Activated CD8-positive, alpha-beta T cell treated with anti-CD3 and anti-CD28 coated beads, Interleukin-2, amount 10 ng/mL, durations not matched to agents 7 days and 5 days (primary cell): ENCODE measurements around the gene IFNGR1. TPM values are rescaled to one million over a fixed set of nuclear protein-coding genes. Genes with fewer than 3 reads are reported as not detected.

ENCODE experiments used
- ATAC-seq: fragments of 150-1000 bp; cut with Tn5 transposase; one replicate; pipeline ENCODE4 v1.10.0; 2021; ENCODE audit warnings: moderate library complexity
- CTCF ChIA-PET: fragments of 350-600 bp; sonication (Branson Sonifier 250); formaldehyde crosslinking; loops from one replicate; lab custom pipeline; 2021; ENCODE audit warnings: antibody characterized with exemption; lab: Charles Lee
- POLR2A ChIA-PET: fragments of 350-600 bp; sonication (Branson Sonifier 250); formaldehyde crosslinking; loops from one replicate; lab custom pipeline; 2021; ENCODE audit warnings: antibody characterized with exemption; lab: Charles Lee
- DNase-seq: peaks from one replicate; pipeline ENCODE4 v3.0.0-alpha.2; 2020
- H3K27ac Mint-ChIP-seq: one replicate; pipeline ENCODE4 v1.8.0; 2021; ENCODE audit warnings: mild to moderate bottlenecking, mixed read lengths
- H3K27me3 Mint-ChIP-seq: one replicate; pipeline ENCODE4 v1.8.0; 2021; ENCODE audit warnings: low read depth, mixed read lengths
- H3K36me3 Mint-ChIP-seq: one replicate; pipeline ENCODE4 v1.8.0; 2021; ENCODE audit warnings: low read depth, mixed read lengths
- H3K4me1 Mint-ChIP-seq: one replicate; pipeline ENCODE4 v1.8.0; 2021; ENCODE audit warnings: low read depth, mixed read lengths
- H3K4me3 Mint-ChIP-seq: one replicate; pipeline ENCODE4 v1.8.0; 2021; ENCODE audit warnings: mild to moderate bottlenecking, mixed read lengths
- H3K9me3 Mint-ChIP-seq: one replicate; pipeline ENCODE4 v1.8.0; 2022; ENCODE audit warnings: mixed read lengths; ENCODE audit not compliant: insufficient read depth
- total RNA-seq, 2 experiments: library from RNA; stranded (reverse); gene quantifications; one replicate each; pipeline ENCODE4 v1.2.3, GENCODE V29; 2021

IFNGR1 gene
- 10 to 100 TPM; 18.7 to 19.8 TPM for total RNA-seq

DNA sequence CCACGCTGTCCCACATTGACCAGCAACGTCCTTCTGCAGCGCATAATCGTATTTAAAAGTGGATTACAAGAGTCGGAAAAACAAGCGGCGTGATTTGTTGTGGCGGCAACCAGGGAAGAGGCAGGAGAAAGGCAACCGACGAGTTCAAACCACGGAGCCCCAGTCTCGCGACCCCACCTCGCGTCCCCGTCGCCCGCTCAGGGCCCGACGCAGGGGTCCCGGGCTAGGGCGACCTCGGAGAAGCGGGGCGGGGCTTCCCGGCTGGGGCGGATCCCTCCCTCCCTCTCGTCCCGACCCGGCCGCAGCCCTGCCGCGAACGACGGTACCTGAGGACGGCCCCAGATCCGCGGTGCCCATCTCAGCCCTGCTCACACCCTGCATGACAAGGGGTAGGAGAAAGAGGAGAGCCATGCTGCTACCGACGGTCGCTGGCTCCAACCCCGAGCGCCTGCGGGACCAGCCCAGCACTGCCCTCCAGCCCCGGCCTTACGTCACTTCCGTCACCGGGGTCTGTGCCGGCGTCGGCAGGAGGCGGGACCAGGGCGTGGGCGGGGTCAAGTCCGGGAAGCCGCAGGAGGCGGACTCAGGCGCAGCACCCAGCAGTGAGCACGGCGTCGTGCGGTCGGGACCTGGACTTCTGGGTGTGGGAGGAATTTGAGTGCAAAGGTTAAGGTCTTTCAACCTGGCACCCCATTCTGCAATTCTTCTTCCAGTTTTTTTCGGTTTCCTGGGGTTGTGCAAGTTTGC lies at the start of gene IFNGR1:
Gene IFNGR1 (minus strand): TSS at position 469 of the 747 bp plus-strand sequence. CDS start 58 bp downstream, at position 411.
- Mint-ChIP-seq H3K27me3 (no peaks in the 10 kb centered on the region), H3K4me1 (peaks cover 53% of the 10 kb centered on the region), H3K27ac (peak within 1 kb of the TSS; percentile 98), H3K4me3 (peak within 1 kb of the TSS; percentile 93), H3K9me3 (no peaks in the 10 kb centered on the region), H3K36me3 (peaks cover 20% of the 10 kb centered on the region)
- DNase-seq (peak; percentile 96), ATAC-seq (peak; percentile 94)
- ChIA-PET CTCF (interaction anchor here (1.7 kb wide), 1 partner anchor 125 kb away, joined by 8 read pairs; no protein-coding TSS in a partner anchor), POLR2A (no interaction called here)

DNA sequence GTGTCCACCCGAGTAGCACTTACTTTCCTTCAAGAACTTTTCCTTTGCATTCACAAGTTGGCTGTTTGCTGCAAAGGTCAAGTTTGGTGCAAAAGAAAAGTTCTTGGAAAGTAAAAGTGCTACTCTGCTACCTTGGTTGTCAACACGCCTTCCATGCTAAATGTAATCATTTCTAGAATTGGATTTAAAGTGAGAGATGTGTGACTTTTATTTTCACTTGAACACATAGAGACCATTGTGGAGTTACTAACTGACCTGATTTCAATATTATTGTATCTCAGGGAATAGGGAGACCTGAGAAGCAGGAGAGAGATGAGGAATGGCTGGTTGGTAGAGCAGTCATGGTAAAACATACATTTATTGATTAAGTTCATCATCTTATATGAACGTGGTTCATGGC lies 49.7 kb upstream of the IFNGR1 start:
- Mint-ChIP-seq H3K27ac (no peak overlapping the region), H3K9me3 (no peaks in the 10 kb centered on the region)
- POLR2A ChIA-PET = no interaction called here

GRCh38 chr6:137266309-137266586 lies 47.1 kb upstream of the IFNGR1 start:
- peaks cover 11% of the 10 kb centered on the region for H3K4me1 Mint-ChIP-seq
- no peaks in the 10 kb centered on the region for H3K36me3 Mint-ChIP-seq
- POLR2A ChIA-PET = no interaction called here
- no peak overlapping the region for H3K4me3 Mint-ChIP-seq
- H3K9me3 Mint-ChIP-seq = no peaks in the 10 kb centered on the region
- peaks cover 34% of the 10 kb centered on the region for H3K27me3 Mint-ChIP-seq
- no peak overlapping the region for H3K27ac Mint-ChIP-seq
- CTCF ChIA-PET = no interaction called here
- ATAC-seq (no peak), DNase-seq (no peak)

More for the DNA sequence above, 49.7 kb upstream of the IFNGR1 start:
- no peak for ATAC-seq
- peaks cover 3% of the 10 kb centered on the region for H3K4me1 Mint-ChIP-seq
- no peaks in the 10 kb centered on the region for H3K36me3 Mint-ChIP-seq
- no peak for DNase-seq
- peaks cover 32% of the 10 kb centered on the region for H3K27me3 Mint-ChIP-seq
- H3K4me3 Mint-ChIP-seq = no peak overlapping the region
- CTCF ChIA-PET = interaction anchor here (0.7 to 2.6 kb wide), 3 partner anchors 46 to 173 kb away, joined by 3 to 13 read pairs (median 4); no protein-coding TSS in a partner anchor

GRCh38 chr6:137265561-137266308 lies 46.5 kb upstream of the IFNGR1 start:
- H3K27me3 Mint-ChIP-seq = peaks cover 33% of the 10 kb centered on the region
- ChIA-PET POLR2A (no interaction called here), CTCF (no interaction called here)
- peaks cover 14% of the 10 kb centered on the region for H3K4me1 Mint-ChIP-seq
- no peak overlapping the region for H3K27ac Mint-ChIP-seq
- DNase-seq (no peak), ATAC-seq (no peak)
- H3K36me3 Mint-ChIP-seq = no peaks in the 10 kb centered on the region
- H3K9me3 Mint-ChIP-seq = no peaks in the 10 kb centered on the region
- H3K4me3 Mint-ChIP-seq = no peak overlapping the region

DNA sequence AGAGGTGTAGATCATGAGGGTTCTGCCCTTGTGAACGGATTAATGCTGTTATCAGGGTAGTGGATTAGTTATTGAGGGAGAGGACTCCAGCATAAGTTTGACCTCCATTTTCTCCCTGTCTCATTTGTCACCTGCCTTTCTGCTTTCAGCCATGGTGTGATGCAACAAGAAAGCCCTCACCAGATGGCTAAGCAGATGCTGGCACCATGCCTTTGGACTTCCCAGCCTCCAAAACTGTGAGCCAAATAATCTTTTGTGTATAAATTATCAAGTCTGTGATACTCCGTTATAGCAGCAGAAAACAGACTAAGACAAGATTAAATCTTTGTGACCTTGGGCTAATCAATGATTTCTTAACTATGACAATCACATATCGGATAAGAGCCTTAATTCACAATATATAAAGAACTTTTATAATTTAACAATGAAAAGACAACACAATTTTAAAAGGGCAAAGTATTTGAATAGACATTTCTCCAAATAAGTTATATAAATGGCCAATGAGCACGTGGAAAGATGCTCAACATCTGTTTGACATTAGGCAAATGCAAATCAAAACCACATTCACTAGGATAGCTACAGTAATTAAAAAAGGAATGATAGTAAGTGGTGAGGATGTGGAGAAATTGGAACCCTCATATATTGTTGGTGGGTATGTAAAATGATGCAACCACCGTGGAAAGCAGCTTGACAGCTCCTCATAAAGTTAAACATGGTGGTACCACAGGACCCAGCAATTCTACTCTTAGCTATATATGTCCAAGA lies 45.3 kb upstream of the IFNGR1 start:
- Mint-ChIP-seq H3K27me3 (peaks cover 28% of the 10 kb centered on the region), H3K9me3 (no peaks in the 10 kb centered on the region), H3K4me1 (peaks cover 11% of the 10 kb centered on the region), H3K27ac (no peak overlapping the region), H3K36me3 (no peaks in the 10 kb centered on the region), H3K4me3 (no peak overlapping the region)
- no peak for DNase-seq
- no peak for ATAC-seq
- ChIA-PET CTCF (no interaction called here), POLR2A (no interaction called here)

DNA sequence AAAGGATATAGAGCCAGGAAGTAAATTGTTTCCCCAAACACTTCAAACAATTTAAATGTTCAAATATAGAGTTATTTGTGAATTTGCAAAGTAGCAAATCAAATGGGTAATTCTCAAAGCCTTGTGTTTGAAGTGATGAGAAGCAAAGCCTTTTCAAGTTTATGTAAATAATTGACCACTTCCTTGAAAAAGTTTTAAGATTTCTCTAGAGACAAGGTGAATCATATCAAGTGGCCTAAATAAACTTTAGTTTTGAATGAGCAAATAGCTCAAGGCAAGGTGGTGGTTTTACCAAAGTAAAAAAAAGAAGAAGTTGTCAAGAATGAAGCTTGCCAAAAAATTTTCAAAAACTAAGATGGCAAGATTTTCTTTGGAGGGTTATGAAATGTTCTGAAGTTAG lies 42.6 kb upstream of the IFNGR1 start:
- H3K4me3 Mint-ChIP-seq = no peak overlapping the region
- ChIA-PET CTCF (interaction anchor here (0.8 to 1.3 kb wide), 2 partner anchors 44 to 328 kb away, joined by 3 to 4 read pairs; no protein-coding TSS in a partner anchor), POLR2A (no interaction called here)
- no peaks in the 10 kb centered on the region for H3K9me3 Mint-ChIP-seq
- H3K36me3 Mint-ChIP-seq = no peaks in the 10 kb centered on the region
- peaks cover 23% of the 10 kb centered on the region for H3K27me3 Mint-ChIP-seq
- ATAC-seq (no peak), DNase-seq (no peak)
- H3K27ac Mint-ChIP-seq = no peak overlapping the region
- peaks cover 10% of the 10 kb centered on the region for H3K4me1 Mint-ChIP-seq

DNA sequence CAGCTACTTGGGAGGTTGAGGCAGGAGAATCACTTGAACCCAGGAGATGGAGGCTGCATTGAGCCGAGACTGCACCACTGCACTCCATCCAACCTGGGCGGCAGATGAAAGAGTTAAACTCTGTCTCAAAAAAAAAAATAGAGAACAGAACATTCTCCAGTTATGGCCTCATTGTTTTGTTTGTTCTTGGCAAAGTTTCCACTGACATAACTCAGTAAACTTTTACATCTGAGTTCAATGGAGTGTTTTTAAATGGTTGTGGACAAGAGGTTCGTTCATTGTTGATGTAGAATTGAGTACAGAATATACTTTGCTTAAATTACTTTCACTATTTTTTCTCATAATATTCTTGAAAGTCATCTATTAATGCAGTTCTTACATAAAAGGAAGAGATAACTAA lies 42.2 kb upstream of the IFNGR1 start:
- Mint-ChIP-seq H3K4me3 (no peak overlapping the region), H3K27ac (no peak overlapping the region), H3K27me3 (peaks cover 19% of the 10 kb centered on the region), H3K36me3 (no peaks in the 10 kb centered on the region), H3K9me3 (no peaks in the 10 kb centered on the region), H3K4me1 (peaks cover 10% of the 10 kb centered on the region)
- CTCF ChIA-PET = interaction anchor here (0.8 to 1.7 kb wide), 3 partner anchors 43 to 328 kb away, joined by 3 to 7 read pairs (median 4); no protein-coding TSS in a partner anchor
- ATAC-seq (no peak), DNase-seq (no peak)
- POLR2A ChIA-PET = no interaction called here

- ATAC-seq = no peak
- ChIA-PET POLR2A (no interaction called here), CTCF (interaction anchor here (0.7 to 1.7 kb wide), 3 partner anchors 16 to 166 kb away, joined by 3 to 7 read pairs (median 4); no protein-coding TSS in a partner anchor)
- Mint-ChIP-seq H3K4me1 (peaks cover 10% of the 10 kb centered on the region), H3K4me3 (no peak overlapping the region), H3K36me3 (no peaks in the 10 kb centered on the region), H3K27ac (no peak overlapping the region), H3K27me3 (peaks cover 12% of the 10 kb centered on the region), H3K9me3 (peaks cover 5% of the 10 kb centered on the region)
- no peak for DNase-seq
Measured at GRCh38 chr6:137260217-137260616, 41.0 kb upstream of the IFNGR1 start.

DNA sequence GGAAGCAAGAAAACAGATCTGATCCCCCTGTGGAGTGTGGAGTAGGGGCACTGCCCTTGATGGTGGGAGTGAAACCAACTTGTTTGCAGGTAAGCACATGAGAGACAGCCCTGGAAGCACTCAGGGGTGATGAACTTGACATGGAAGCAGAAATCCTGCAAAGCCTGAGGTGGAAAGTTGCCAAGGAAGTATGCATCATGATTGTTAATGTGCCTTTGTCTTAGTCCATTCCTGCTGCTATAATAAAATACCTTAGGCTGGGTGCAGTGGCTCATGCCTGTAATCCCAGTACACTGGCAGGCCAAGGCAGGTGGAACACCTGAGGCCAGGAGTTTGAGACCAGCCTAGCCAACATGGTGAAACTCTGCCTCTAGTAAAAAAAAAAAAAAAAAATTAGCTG lies 40.2 kb upstream of the IFNGR1 start:
- H3K27me3 Mint-ChIP-seq = peaks cover 8% of the 10 kb centered on the region
- no peak for ATAC-seq
- no peak overlapping the region for H3K4me3 Mint-ChIP-seq
- no peak overlapping the region for H3K27ac Mint-ChIP-seq
- H3K9me3 Mint-ChIP-seq = peaks cover 14% of the 10 kb centered on the region
- ChIA-PET POLR2A (no interaction called here), CTCF (interaction anchor here (0.7 to 1.7 kb wide), 2 partner anchors 39 to 165 kb away, joined by 3 to 7 read pairs; no protein-coding TSS in a partner anchor)
- peaks cover 4% of the 10 kb centered on the region for H3K36me3 Mint-ChIP-seq
- H3K4me1 Mint-ChIP-seq = peaks cover 10% of the 10 kb centered on the region
- no peak for DNase-seq

- Mint-ChIP-seq H3K4me3 (no peak overlapping the region), H3K9me3 (peaks cover 24% of the 10 kb centered on the region), H3K27ac (no peak overlapping the region), H3K36me3 (peaks cover 7% of the 10 kb centered on the region), H3K27me3 (no peaks in the 10 kb centered on the region), H3K4me1 (peaks cover 10% of the 10 kb centered on the region)
- CTCF ChIA-PET = no interaction called here
- DNase-seq (no peak), ATAC-seq (no peak)
- POLR2A ChIA-PET = no interaction called here
Measured at GRCh38 chr6:137258170-137258569, 39.0 kb upstream of the IFNGR1 start.

DNA sequence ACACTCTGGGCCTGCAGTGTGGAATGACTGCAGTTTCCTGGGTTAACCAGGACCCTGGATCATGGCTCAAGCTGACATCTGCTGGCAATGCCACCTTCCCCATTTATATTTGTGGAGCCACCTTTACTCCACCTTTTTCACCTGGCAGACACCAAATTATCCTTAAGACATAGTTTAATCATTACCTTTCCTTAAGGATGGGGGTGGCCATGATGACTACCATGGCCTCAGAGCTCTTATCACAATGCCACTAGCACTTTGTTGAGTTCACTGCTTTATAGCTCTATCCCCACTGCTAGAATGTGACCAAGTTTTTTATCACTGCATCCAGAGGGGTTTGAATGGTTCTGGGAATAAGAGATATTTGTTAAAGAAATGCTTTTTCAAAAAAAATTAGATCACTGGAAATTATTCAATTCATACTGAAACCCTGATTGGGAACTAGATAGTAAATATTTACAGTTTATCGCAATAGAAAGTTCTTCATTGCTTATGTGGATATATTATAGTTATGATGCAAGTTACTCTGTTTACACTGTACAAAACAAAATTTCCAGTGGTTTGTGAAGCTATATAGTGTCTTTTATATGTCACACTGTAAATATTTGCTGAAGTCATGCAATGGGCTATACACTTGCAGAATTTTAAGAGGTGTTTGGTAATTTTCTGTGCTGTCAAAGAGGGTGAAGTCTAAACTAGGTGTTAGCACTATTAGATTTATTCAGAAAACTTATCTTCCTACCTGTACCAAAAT lies 37.3 kb upstream of the IFNGR1 start:
- no peak for ATAC-seq

More for the DNA sequence above, 37.3 kb upstream of the IFNGR1 start:
- Mint-ChIP-seq H3K9me3 (peaks cover 31% of the 10 kb centered on the region), H3K27me3 (peaks cover 6% of the 10 kb centered on the region), H3K36me3 (peaks cover 7% of the 10 kb centered on the region), H3K4me1 (peaks cover 6% of the 10 kb centered on the region), H3K4me3 (no peak overlapping the region), H3K27ac (no peak overlapping the region)
- POLR2A ChIA-PET = no interaction called here
- CTCF ChIA-PET = no interaction called here
- DNase-seq = no peak
